Psoas muscle (tissue), 8 donors: ENCODE data around the gene PRTG. TPM values are rescaled to one million over a fixed set of nuclear protein-coding genes. Genes with fewer than 3 reads are reported as not detected.

Source experiments
- ATAC-seq, 4 donors: fragments of 200-7000 bp; cut with Tn5 transposase; one replicate each; pipeline ENCODE4 v1.9.1; 2020; ENCODE audit warnings: moderate library complexity in 3 of 4, mild to moderate bottlenecking in 2 of 4
- DNase-seq, 2 donors: peaks; one replicate each; pipeline ENCODE4 v3.0.0-alpha.2; 2020
- H3K27ac ChIP-seq: fragments of 200-600 bp; one replicate; pipeline ENCODE4 v1.8.0; 2022
- H3K27me3 ChIP-seq, 3 donors: fragments of 200-600 bp in 1 of 3; one replicate each; pipeline versions ENCODE4 v1.6.1 to v1.8.0; 2013 to 2022; ENCODE audit warnings: low read length in 2 of 3, mild to moderate bottlenecking in 2 of 3, moderate library complexity in 1 of 3; ENCODE audit not compliant: insufficient read depth in 3 of 3
- H3K36me3 ChIP-seq, 2 donors: fragments of 200-600 bp in 1 of 2; one replicate each; pipeline versions ENCODE4 v1.6.1 to v1.8.0; 2013 to 2022; ENCODE audit warnings: low read depth in 1 of 2, mild to moderate bottlenecking in 1 of 2, moderate library complexity in 1 of 2; ENCODE audit not compliant: insufficient read depth in 1 of 2
- H3K4me1 ChIP-seq: fragments of 200-600 bp; one replicate; pipeline ENCODE4 v1.8.0; 2022
- H3K4me3 ChIP-seq: fragments of 200-600 bp; one replicate; pipeline ENCODE4 v1.8.0; 2022; ENCODE audit warnings: mild to moderate bottlenecking
- H3K9me3 ChIP-seq: fragments of 200-600 bp; one replicate; pipeline ENCODE4 v1.8.0; 2022
- CTCF ChIP-seq: fragments of 200-600 bp; IDR thresholded peaks from one replicate; pipeline ENCODE4 v1.8.0; 2022; ENCODE audit warnings: antibody characterized with exemption
- WGBS, 3 donors: extraction: QIAGEN DNeasy Blood & Tissue Kit; methylation state at CpG; one replicate each; pipeline versions ENCODE4 v1.1.6 to v1.1.7; 2013; 5-methylcytosine and 5-hydroxymethylcytosine counted together
- intact Hi-C, 2 donors: fragments of 100-400 bp; cut with DNase I; formaldehyde crosslinking; loops; one replicate each; pipeline versions ENCODE4 v1.11.0 to v1.14.2; 2022
- polyA plus RNA-seq, 3 donors: library from polyadenylated mRNA; stranded (reverse); fragments of 200-250 nt; gene quantifications; one replicate each; pipeline ENCODE4 v1.2.3, GENCODE V29; 2013
- total RNA-seq, 4 donors: library from RNA; stranded (reverse); fragmentation: NEBNext Ultra II Directional in 2 of 4; extraction: Animal tissue kit (Norgen Biotek cat#: 25700) in 2 of 4; gene quantifications; one replicate each; pipeline versions ENCODE4 v1.2.1 to v1.2.4, GENCODE V29; 2021 to 2023
- donor health status: healthy with polysubstance abuse.
- donor health status: DM: no; HTN: no; CAD: no; lungs with moderate emphysema.
- donor health status: Bipolar disorder and iron deficiency.
- donor health status: healthy.
- donor health status: DM: yes; HTN: yes; CAD: no.
- donor health status: DM: no; HTN: no; CAD: no.
- donor health status: DM: no; HTN: no; CAD: no.
- donor health status: DM: yes; HTN: yes; CAD: no.

Gene PRTG
- total and polyA plus RNA-seq, 7 donors, result 0.15 to 1.1 (median 0.46) TPM

- H3K36me3 ChIP-seq, result no peaks in the 10 kb centered on the region
- intact Hi-C loops, result no loop called here
- H3K27ac ChIP-seq, result no peak overlapping the region
- H3K4me3 ChIP-seq, result no peak overlapping the region
- DNase-seq (no peak), ATAC-seq (no peak)
- H3K9me3 ChIP-seq, result no peaks in the 10 kb centered on the region
- H3K27me3 ChIP-seq, result no peaks in the 10 kb centered on the region
- 93 to 98% (median 95%) methylated on average over 6 of the region's 6 CpGs for WGBS, 3 donors
- no peak for TF ChIP-seq CTCF
- H3K4me1 ChIP-seq, result no peaks in the 10 kb centered on the region
Observed at GRCh38 chr15:55687792-55688191, 55.2 kb downstream of the PRTG start.

- H3K4me3 ChIP-seq, result no peak overlapping the region
- WGBS, 3 donors, result 58 to 64% (median 60%) methylated on average over 1 of the region's 1 CpG
- ATAC-seq, result no peak
Observed at GRCh38 chr15:55685286-55685685, 57.7 kb downstream of the PRTG start.

GRCh38 chr15:55683376-55683775, 59.6 kb downstream of the PRTG start:
- intact Hi-C loops, result no loop called here
- no peak for DNase-seq
- ATAC-seq, result peak in 1 of 4 donors; percentile 39

More at GRCh38 chr15:55685286-55685685, 57.7 kb downstream of the PRTG start:
- intact Hi-C loops, result no loop called here
- Histone ChIP-seq H3K27me3 (no peaks in the 10 kb centered on the region), H3K9me3 (no peaks in the 10 kb centered on the region), H3K27ac (no peak overlapping the region), H3K4me1 (no peaks in the 10 kb centered on the region), H3K36me3 (no peaks in the 10 kb centered on the region)
- DNase-seq, result no peak
- no peak for TF ChIP-seq CTCF

GRCh38 chr15:55681631-55682030, 61.3 kb downstream of the PRTG start:
- intact Hi-C loops, result no loop called here
- no peaks in the 10 kb centered on the region for H3K4me1 ChIP-seq
- H3K27ac ChIP-seq, result no peak overlapping the region
- ATAC-seq, result no peak
- TF ChIP-seq CTCF, result no peak
- H3K36me3 ChIP-seq, result no peaks in the 10 kb centered on the region
- WGBS, 3 donors, result 87 to 92% (median 88%) methylated on average over 5 of the region's 5 CpGs
- DNase-seq, result no peak
- no peak overlapping the region for H3K4me3 ChIP-seq
- no peaks in the 10 kb centered on the region for H3K9me3 ChIP-seq
- H3K27me3 ChIP-seq, result no peaks in the 10 kb centered on the region

More at GRCh38 chr15:55683376-55683775, 59.6 kb downstream of the PRTG start:
- H3K9me3 ChIP-seq, result no peaks in the 10 kb centered on the region
- no peak overlapping the region for H3K4me3 ChIP-seq
- H3K27ac ChIP-seq, result no peak overlapping the region
- H3K27me3 ChIP-seq, result no peaks in the 10 kb centered on the region
- no peaks in the 10 kb centered on the region for H3K4me1 ChIP-seq
- H3K36me3 ChIP-seq, result no peaks in the 10 kb centered on the region
- no peak for TF ChIP-seq CTCF

GRCh38 chr15:55676507-55676906, 66.4 kb downstream of the PRTG start:
- ATAC-seq, result no peak
- intact Hi-C loops, result no loop called here

More at GRCh38 chr15:55676507-55676906, 66.4 kb downstream of the PRTG start:
- TF ChIP-seq CTCF, result no peak
- H3K4me3 ChIP-seq, result no peak overlapping the region
- no peak overlapping the region for H3K27ac ChIP-seq
- H3K9me3 ChIP-seq, result no peaks in the 10 kb centered on the region
- WGBS, 3 donors, result 89 to 94% (median 90%) methylated on average over 2 of the region's 2 CpGs
- DNase-seq, result no peak
- H3K4me1 ChIP-seq, result no peaks in the 10 kb centered on the region
- H3K36me3 ChIP-seq, result no peaks in the 10 kb centered on the region
- H3K27me3 ChIP-seq, result no peaks in the 10 kb centered on the region
